HCT116 (cell line): Measurements from ENCODE around the gene BRWD1. TPM values are rescaled to one million over a fixed set of nuclear protein-coding genes. Genes with fewer than 3 reads are reported as not detected.

Experiments
- ATAC-seq: fragments of 200-7000 bp; cut with Tn5 transposase; 2 replicates; pipeline ENCODE4 v1.9.1; 2020; ENCODE audit warnings: mild to moderate bottlenecking, moderate library complexity
- BruUV-seq: library from RNA; stranded (reverse); fragments of 400-500 nt; replicated peaks from 2 replicates; lab custom pipeline; 2021; lab: Mats Ljungman, UMichigan
- CTCF ChIA-PET: fragments of 300-600 bp; sonication (Branson Sonifier 250); formaldehyde crosslinking; loops from one replicate; lab custom pipeline; 2021; ENCODE audit warnings: antibody characterized with exemption; lab: Charles Lee
- POLR2A ChIA-PET: fragments of 300-600, 350-600 bp; sonication (Branson Sonifier 250); formaldehyde crosslinking; loops from one replicate; lab custom pipeline; 2021; ENCODE audit warnings: antibody characterized with exemption; lab: Charles Lee
- RAD21 ChIA-PET, 2 experiments: fragments of 300-600 bp; sonication (Branson Sonifier 250); formaldehyde crosslinking; loops; one replicate each; lab custom pipeline; 2023; ENCODE audit warnings: low total read pairs in 2 of 2; ENCODE audit not compliant: uncharacterized antibody in 2 of 2, unreplicated experiment in 2 of 2, low non-redundant PET in 1 of 2; lab: Charles Lee
- DNase-seq: peaks from one replicate; pipeline ENCODE4 v3.0.0-alpha.2; 2010; ENCODE audit warnings: low read depth, low spot score
- H2AFZ ChIP-seq: fragments of 200-600 bp; shearing (Covaris generic), sonication (generic); 2 replicates; pipeline ENCODE4 v1.6.1; 2017; ENCODE audit warnings: low read depth, mixed run types, mixed read lengths, antibody characterized with exemption, low read length; ENCODE audit not compliant: poor library complexity, severe bottlenecking
- H3K27ac ChIP-seq: 2 replicates; pipeline ENCODE4 v1.5.1; 2012; ENCODE audit warnings: low read depth, low read length
- H3K27me3 ChIP-seq: fragments of 200-600 bp; sonication (generic); 2 replicates; pipeline ENCODE4 v1.6.1; 2016; ENCODE audit warnings: mixed run types, low read length, mixed read lengths; ENCODE audit not compliant: insufficient read depth
- H3K36me3 ChIP-seq, 2 experiments: fragments of 200-500 bp in 1 of 2; fragments of 200-600 bp in 1 of 2; sonication (Bioruptor generic) in 1 of 2; sonication (generic) in 1 of 2; 2 replicates each; pipeline versions ENCODE4 v1.5.1 to v1.6.1; 2014 to 2016; ENCODE audit warnings: low read length in 2 of 2, inconsistent platforms in 1 of 2, mixed read lengths in 1 of 2, mixed run types in 1 of 2; ENCODE audit not compliant: insufficient read depth in 2 of 2, control insufficient read depth in 1 of 2
- H3K4me1 ChIP-seq, 2 experiments: fragments of 200-600 bp in 1 of 2; sonication (generic) in 1 of 2; 2 replicates each; pipeline versions ENCODE4 v1.5.1 to v1.6.1; 2012 to 2017; ENCODE audit warnings: low read length in 2 of 2, inconsistent platforms in 1 of 2, mild to moderate bottlenecking in 1 of 2, mixed read lengths in 1 of 2, mixed run types in 1 of 2, moderate library complexity in 1 of 2; ENCODE audit not compliant: insufficient read depth in 2 of 2, control insufficient read depth in 1 of 2
- H3K4me2 ChIP-seq: fragments of 200-600 bp; sonication (generic); 2 replicates; pipeline ENCODE4 v1.6.1; 2017; ENCODE audit warnings: mixed run types, low read length, mixed read lengths
- H3K4me3 ChIP-seq, 2 experiments: fragments of 200-600 bp in 1 of 2; sonication (generic) in 1 of 2; replicated peaks in 1 of 2; 2 replicates each; pipeline ENCODE4 v1.5.1; 2011 to 2016; ENCODE audit warnings: low read length in 2 of 2, control low read depth in 1 of 2, low read depth in 1 of 2, mild to moderate bottlenecking in 1 of 2, mixed read lengths in 1 of 2, mixed run types in 1 of 2
- H3K79me2 ChIP-seq: fragments of 200-600 bp; sonication (generic); 2 replicates; pipeline ENCODE4 v1.6.1; 2017; ENCODE audit warnings: mild to moderate bottlenecking, mixed run types, low read length, moderate library complexity, mixed read lengths; ENCODE audit not compliant: insufficient read depth
- H3K9ac ChIP-seq: fragments of 200-600 bp; sonication (generic); 2 replicates; pipeline ENCODE4 v1.6.1; 2016; ENCODE audit warnings: low read length, mixed read lengths
- H3K9me2 ChIP-seq: fragments of 200-600 bp; sonication (generic), shearing (Covaris generic); 2 replicates; pipeline ENCODE4 v1.6.1; 2017; ENCODE audit warnings: mixed run types, mild to moderate bottlenecking, moderate library complexity; ENCODE audit not compliant: insufficient read depth
- H3K9me3 ChIP-seq, 2 experiments: fragments of 200-500 bp in 1 of 2; fragments of 200-600 bp in 1 of 2; sonication (Bioruptor generic) in 1 of 2; sonication (generic) in 1 of 2; 2 replicates each; pipeline ENCODE4 v1.6.1; 2014 to 2017; ENCODE audit warnings: low read length in 2 of 2, mixed read lengths in 2 of 2, inconsistent platforms in 1 of 2, low read depth in 1 of 2, mild to moderate bottlenecking in 1 of 2, mixed run types in 1 of 2, moderate library complexity in 1 of 2; ENCODE audit not compliant: control insufficient read depth in 1 of 2, insufficient read depth in 1 of 2
- H4K20me1 ChIP-seq: fragments of 200-600 bp; sonication (generic), shearing (Covaris generic); 2 replicates; pipeline ENCODE4 v1.6.1; 2017; ENCODE audit warnings: mixed run types, mild to moderate bottlenecking, moderate library complexity; ENCODE audit not compliant: insufficient read depth
- EGR1 ChIP-seq: IDR thresholded peaks from 2 replicates; pipeline ENCODE4 v1.6.1; 2012; ENCODE audit warnings: low read depth
- EZH2phosphoT487 ChIP-seq: fragments of 200-600 bp; IDR thresholded peaks from 2 replicates; pipeline ENCODE4 v1.6.1; 2018; ENCODE audit warnings: antibody characterized with exemption, borderline replicate concordance
- FOSL1 ChIP-seq: IDR thresholded peaks from 2 replicates; pipeline ENCODE4 v1.6.1; 2012; ENCODE audit warnings: low read depth
- JUND ChIP-seq: IDR thresholded peaks from 2 replicates; pipeline ENCODE4 v1.6.1; 2012
- POLR2AphosphoS5 ChIP-seq: IDR thresholded peaks from 2 replicates; pipeline ENCODE4 v1.6.1; 2011; ENCODE audit warnings: mild to moderate bottlenecking, low read depth, low read length, moderate library complexity
- RAD21 ChIP-seq: IDR thresholded peaks from 2 replicates; pipeline ENCODE4 v1.6.1; 2012; ENCODE audit warnings: low read depth, mild to moderate bottlenecking
- SIN3A ChIP-seq: IDR thresholded peaks from 2 replicates; pipeline ENCODE4 v1.6.1; 2012; ENCODE audit warnings: low read depth
- SP1 ChIP-seq: IDR thresholded peaks from 2 replicates; pipeline ENCODE4 v1.6.1; 2012; ENCODE audit warnings: low read depth
- SRF ChIP-seq: IDR thresholded peaks from 2 replicates; pipeline ENCODE4 v1.6.1; 2012; ENCODE audit warnings: low read depth
- TCF7L2 ChIP-seq: IDR thresholded peaks from 2 replicates; pipeline ENCODE4 v1.7.0; 2011; ENCODE audit warnings: borderline replicate concordance, inconsistent platforms; ENCODE audit not compliant: insufficient read depth, insufficient read length; ENCODE audit errors: extremely low read depth
- ZFX ChIP-seq: fragments of 450-650 bp; IDR thresholded peaks from 2 replicates; pipeline ENCODE4 v1.6.1; 2017
- intact Hi-C: fragments of 100-400 bp; cut with micrococcal nuclease; formaldehyde crosslinking; loops from 2 replicates; pipeline ENCODE4 v1.10.0; 2022
- total RNA-seq: library from RNA; stranded (reverse); gene quantifications from one replicate; pipeline ENCODE4 v1.2.1, GENCODE V29; 2021; ENCODE audit not compliant: unreplicated experiment
- TF ChIP-seq, protein P1 (sequence below): IDR thresholded peaks from 2 replicates; pipeline ENCODE4 v1.6.1; 2011; ENCODE audit warnings: mild to moderate bottlenecking, low read length, moderate library complexity; ENCODE audit not compliant: insufficient replicate concordance; ENCODE audit errors: extremely low read depth
- TF ChIP-seq, protein P2 (sequence below): IDR thresholded peaks from 2 replicates; pipeline ENCODE4 v1.6.1; 2012; ENCODE audit warnings: low read depth
- TF ChIP-seq, protein P3 (sequence below): IDR thresholded peaks from 2 replicates; pipeline ENCODE4 v1.6.1; 2012

BRWD1 gene
- total RNA-seq, 1 experiment from 2014 or later, result 33.1 TPM

DNA sequence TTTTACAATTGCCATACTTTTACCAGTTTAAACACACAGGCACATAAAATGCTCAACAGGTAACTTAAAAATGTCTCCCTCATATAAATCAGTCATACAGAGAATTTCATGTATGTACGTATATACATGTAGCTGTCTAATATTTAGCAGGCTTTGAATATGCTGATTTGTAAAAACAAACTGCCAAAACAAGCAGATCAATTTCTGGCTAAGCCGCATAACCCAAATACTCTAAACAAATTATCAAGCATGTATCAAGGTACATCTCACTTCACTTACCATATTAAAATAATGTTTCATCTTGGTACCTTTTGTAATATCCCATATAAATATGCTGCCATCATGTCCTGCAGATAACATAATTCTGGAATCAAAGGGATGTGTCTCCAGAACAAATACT, 43.8 kb downstream of the BRWD1 start:
- Histone ChIP-seq H3K27ac (no peak overlapping the region), H4K20me1 (no peaks in the 10 kb centered on the region), H3K9ac (no peak overlapping the region), H3K4me1 (no peaks in the 10 kb centered on the region), H3K9me3 (no peaks in the 10 kb centered on the region), H3K79me2 (no peaks in the 10 kb centered on the region), H3K27me3 (no peaks in the 10 kb centered on the region), H3K36me3 (peaks cover 29 to 50% of the 10 kb centered on the region in 2 experiments; a peak in 3 of 4 replicates), H2AFZ (no peak overlapping the region), H3K4me3 (no peak overlapping the region), H3K4me2 (no peak overlapping the region), H3K9me2 (no peaks in the 10 kb centered on the region)
- TF ChIP-seq RAD21 (no peak), TCF7L2 (no peak), JUND (no peak), SIN3A (no peak), FOSL1 (no peak), EGR1 (no peak), ZFX (no peak), EZH2phosphoT487 (no peak), SRF (no peak), SP1 (no peak), POLR2AphosphoS5 (no peak)
- TF ChIP-seq, protein P1, sequence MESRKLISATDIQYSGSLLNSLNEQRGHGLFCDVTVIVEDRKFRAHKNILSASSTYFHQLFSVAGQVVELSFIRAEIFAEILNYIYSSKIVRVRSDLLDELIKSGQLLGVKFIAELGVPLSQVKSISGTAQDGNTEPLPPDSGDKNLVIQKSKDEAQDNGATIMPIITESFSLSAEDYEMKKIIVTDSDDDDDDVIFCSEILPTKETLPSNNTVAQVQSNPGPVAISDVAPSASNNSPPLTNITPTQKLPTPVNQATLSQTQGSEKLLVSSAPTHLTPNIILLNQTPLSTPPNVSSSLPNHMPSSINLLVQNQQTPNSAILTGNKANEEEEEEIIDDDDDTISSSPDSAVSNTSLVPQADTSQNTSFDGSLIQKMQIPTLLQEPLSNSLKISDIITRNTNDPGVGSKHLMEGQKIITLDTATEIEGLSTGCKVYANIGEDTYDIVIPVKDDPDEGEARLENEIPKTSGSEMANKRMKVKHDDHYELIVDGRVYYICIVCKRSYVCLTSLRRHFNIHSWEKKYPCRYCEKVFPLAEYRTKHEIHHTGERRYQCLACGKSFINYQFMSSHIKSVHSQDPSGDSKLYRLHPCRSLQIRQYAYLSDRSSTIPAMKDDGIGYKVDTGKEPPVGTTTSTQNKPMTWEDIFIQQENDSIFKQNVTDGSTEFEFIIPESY, result no peak
- TF ChIP-seq, protein P2, sequence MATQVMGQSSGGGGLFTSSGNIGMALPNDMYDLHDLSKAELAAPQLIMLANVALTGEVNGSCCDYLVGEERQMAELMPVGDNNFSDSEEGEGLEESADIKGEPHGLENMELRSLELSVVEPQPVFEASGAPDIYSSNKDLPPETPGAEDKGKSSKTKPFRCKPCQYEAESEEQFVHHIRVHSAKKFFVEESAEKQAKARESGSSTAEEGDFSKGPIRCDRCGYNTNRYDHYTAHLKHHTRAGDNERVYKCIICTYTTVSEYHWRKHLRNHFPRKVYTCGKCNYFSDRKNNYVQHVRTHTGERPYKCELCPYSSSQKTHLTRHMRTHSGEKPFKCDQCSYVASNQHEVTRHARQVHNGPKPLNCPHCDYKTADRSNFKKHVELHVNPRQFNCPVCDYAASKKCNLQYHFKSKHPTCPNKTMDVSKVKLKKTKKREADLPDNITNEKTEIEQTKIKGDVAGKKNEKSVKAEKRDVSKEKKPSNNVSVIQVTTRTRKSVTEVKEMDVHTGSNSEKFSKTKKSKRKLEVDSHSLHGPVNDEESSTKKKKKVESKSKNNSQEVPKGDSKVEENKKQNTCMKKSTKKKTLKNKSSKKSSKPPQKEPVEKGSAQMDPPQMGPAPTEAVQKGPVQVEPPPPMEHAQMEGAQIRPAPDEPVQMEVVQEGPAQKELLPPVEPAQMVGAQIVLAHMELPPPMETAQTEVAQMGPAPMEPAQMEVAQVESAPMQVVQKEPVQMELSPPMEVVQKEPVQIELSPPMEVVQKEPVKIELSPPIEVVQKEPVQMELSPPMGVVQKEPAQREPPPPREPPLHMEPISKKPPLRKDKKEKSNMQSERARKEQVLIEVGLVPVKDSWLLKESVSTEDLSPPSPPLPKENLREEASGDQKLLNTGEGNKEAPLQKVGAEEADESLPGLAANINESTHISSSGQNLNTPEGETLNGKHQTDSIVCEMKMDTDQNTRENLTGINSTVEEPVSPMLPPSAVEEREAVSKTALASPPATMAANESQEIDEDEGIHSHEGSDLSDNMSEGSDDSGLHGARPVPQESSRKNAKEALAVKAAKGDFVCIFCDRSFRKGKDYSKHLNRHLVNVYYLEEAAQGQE, result no peak
- TF ChIP-seq, protein P3, sequence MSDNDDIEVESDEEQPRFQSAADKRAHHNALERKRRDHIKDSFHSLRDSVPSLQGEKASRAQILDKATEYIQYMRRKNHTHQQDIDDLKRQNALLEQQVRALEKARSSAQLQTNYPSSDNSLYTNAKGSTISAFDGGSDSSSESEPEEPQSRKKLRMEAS, result no peak
- no peak for ATAC-seq
- intact Hi-C loops, result no loop called here
- ChIA-PET RAD21 (no interaction called here), CTCF (no interaction called here), POLR2A (no interaction called here)
- no TSS peak for BruUV-seq
- no peak for DNase-seq
